GM03348 (cell line): Measurements from ENCODE around the gene NBPF11.
"Not testable (repeated sequence)": the region's sequence is repeated elsewhere in the genome, so short reads cannot be mapped to it uniquely, and the experiment has no call there.

ENCODE experiments used
- DNase-seq: peaks from one replicate; pipeline ENCODE4 v3.0.0; 2012; ENCODE audit warnings: low spot score

NBPF11 gene, protein sequence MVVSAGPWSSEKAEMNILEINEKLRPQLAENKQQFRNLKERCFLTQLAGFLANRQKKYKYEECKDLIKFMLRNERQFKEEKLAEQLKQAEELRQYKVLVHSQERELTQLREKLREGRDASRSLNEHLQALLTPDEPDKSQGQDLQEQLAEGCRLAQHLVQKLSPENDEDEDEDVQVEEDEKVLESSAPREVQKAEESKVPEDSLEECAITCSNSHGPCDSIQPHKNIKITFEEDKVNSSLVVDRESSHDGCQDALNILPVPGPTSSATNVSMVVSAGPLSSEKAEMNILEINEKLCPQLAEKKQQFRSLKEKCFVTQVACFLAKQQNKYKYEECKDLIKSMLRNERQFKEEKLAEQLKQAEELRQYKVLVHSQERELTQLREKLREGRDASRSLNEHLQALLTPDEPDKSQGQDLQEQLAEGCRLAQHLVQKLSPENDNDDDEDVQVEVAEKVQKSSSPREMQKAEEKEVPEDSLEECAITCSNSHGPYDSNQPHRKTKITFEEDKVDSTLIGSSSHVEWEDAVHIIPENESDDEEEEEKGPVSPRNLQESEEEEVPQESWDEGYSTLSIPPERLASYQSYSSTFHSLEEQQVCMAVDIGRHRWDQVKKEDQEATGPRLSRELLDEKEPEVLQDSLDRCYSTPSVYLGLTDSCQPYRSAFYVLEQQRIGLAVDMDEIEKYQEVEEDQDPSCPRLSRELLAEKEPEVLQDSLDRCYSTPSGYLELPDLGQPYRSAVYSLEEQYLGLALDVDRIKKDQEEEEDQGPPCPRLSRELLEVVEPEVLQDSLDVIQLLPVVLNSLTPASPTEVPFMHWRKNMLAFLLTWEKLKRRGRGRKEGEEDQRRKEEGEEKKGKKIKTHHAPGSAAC

DNA sequence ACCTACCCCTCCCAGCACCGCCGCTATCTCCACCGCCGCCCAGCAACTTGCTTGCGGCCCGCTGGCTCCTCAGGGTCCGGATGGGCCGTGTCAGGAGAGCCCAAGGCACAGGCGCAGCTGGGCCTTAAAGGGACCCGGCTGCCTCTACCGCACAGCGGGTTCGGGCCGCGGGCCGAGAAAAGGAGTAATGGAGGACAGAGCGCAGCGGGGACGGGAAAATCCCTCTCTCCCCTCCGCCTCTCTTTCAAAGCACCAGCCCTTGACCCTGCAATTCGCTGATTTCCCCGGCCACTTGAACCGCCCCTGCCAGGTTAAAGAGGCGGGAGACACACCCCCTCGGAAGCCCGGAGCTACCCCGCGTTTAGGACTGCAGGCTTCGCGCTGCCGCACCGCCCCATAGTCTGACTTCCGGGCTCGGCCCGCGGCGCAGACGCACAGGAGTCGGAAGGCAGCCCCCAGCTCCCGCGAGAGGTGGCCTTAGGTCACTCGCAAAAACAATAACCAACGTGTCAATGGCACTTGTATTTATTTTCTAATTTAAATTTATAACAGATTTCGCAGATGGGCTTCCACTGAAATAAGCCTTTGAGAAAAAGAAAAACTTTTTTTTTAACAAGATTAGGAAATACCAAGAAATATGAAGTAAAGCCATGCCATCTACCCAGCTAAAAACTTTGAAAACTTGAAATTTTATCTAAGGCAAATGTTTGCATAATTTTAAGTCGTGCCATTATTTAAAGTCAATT lies at the start of gene NBPF11:
TSS of gene NBPF11 (minus strand) at position 371 of the 746 bp plus-strand sequence. CDS start 25,278 bp downstream, outside the sequence.
- DNase-seq: not testable (repeated sequence)

DNA sequence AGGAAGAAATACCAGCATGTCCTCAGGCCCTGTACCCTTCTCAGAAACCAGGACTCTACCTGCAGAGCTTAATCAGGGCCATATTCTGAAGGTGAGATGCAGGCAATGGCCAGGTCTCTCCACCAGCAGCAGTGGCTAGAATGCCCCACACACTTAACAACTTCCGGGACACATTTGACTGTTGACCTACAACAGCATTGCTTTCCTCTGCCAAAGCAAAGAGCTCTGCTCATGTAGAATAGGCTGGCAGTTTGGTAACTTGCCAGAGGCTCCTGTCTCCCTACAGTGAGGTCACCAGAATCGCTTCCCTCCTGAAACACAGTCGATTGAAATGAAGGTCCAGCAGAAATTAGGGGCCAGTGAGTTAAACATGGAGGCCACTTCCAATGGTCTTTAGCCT lies 45.3 kb upstream of the NBPF11 start:
- not testable (repeated sequence) for DNase-seq

DNA sequence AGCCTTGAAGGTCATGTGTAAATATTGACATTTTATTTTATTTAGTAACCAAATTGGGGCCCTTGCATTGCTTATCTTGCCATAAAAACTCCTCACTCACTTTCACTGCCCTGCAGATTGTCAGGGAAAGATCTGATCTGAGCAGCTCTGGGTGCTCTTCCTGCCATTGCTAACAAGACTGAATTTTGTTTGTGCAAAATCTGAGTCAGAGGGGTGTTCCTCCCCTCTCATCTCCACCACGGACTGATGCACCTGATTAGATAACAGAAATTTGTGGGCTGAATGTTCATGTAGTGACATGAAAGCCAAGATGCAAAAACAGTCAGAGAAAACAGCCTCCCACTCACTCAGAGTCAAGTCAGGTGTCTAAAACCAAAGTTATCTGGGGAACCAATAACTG lies 44.9 kb upstream of the NBPF11 start:
- not testable (repeated sequence) for DNase-seq

DNA sequence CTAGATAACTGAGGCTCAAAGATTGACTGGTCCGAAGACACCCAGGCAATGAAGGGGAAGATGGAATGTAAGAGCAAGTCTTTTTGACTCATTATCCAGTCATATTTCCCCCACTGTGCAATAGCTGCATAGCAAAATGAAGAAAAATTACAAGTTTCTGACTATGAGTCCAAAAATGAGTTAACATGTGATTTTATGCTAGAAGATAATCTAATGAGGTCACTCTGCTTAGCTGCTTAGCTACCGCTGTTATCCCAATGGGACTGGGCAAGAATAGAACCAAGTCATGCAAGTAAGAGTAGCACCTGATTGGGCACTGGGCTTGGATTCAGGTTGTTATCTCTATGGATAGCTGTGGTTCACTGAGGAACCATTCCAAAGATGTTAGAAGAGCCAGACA lies 43.0 kb upstream of the NBPF11 start:
- not testable (repeated sequence) for DNase-seq

DNA sequence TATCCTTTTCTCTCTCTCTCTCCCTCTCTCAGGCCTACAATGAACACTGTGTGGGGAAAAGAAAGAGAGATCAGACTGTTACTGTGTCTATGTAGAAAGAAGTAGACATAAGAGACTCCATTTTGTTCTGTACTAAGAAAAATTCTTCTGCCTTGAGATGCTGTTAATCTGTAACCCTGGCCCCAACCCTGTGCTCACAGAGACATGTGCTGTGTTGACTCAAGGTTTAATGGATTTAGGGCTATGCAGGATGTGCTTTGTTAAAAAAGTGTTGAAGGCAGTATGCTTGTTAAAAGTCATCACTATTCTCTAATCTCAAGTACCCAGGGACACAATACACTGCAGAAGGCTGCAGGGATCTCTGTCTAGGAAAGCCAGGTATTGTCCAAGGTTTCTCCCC lies 36.7 kb upstream of the NBPF11 start:
- DNase-seq: not testable (repeated sequence)

DNA sequence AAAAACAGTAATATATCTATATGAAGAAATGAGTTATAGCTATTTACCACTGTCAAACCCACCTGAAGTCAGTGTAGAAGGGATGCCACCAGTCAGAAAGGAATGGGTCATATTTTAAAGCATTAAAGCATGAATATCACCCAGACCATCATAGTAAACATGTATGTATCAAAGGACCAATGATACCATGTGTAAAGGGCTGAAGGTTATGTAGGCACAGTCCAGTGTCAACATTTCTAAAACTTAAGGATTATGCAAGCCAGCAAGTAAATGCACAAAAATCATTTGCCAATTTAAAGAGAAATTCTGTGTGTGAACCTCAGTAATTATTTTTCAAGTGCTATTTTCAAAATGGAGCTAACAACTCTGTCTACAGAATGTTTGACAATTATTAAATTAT lies 26.6 kb upstream of the NBPF11 start:
- not testable (repeated sequence) for DNase-seq

DNA sequence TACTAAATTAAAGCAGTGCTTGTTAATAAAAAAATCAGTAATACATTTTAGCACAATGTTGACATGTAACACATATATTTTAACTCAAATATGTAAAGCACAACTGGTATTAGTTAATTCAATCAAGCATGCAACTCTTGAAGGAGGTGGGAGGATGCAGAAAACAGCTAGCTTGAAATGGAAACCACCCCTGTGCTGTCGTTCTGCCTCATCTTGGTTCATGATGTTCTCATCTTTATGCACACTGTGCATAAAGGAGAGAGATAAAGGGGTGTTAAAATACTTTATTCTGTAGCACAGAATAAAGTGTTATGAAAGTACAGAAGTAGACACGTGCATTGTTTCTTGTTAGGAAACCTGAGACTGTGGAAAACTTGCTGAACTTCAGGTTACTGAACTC lies 23.3 kb upstream of the NBPF11 start:
- DNase-seq: not testable (repeated sequence)

DNA sequence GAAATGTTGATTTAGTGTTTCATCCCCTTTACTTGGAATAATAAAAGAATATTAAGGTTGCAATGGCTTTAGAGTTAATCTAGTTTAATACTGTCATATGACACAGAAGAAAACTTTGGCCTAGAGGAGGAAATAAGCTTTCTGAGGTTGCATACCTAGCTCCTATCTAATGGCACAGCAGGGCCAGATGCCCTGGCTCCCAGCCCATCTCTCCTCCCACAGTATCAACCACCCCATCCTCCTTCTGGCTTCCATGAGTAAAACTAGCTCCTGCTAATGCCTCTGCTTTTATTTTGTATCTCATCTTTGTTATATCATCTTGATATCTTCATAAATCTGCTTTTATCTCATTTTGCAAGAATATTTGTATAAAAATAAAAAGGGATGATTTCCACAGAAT lies 19.9 kb upstream of the NBPF11 start:
- not testable (repeated sequence) for DNase-seq

DNA sequence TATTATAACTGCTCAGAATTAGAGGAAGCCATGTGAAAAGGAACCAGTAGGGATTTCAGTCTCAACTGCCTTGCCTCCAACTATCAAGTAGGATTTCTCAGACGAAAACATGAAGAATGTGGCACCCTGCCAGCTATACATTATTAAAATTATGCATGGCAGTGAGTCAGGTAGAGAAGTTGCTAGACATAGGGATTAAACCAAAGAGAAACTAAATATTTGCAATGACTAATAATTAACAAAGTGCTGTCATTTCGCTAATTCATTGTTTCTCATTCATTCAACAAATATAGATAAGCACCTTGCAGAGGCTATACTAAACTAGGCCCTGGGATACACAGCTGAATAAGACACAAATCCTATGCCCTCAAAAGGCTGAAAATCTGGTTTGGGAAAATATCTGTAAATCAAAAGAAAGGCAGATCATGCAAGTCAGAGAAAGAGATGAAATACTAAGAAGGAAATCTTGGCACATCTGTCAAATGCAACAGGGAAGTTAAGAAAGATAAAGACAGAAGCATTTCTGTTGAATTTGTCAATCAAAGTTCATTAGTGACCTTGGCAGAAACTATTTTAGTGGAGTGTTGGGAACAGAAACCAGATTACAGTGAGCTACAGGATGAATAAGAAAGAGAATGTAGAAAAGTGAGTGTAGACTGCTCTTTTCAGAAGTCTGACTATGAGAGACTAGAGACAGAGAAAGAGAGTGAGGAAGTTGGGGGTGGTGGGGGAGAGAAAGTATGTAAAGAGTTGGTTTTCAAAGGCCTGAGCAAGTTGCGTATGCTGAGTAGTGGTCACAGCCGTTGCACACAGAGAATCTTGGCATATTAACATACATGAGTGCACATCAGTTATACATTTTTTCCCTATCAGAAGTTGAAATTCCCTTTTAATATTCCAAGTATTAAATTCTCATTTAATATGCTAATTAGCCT lies 14.7 kb upstream of the NBPF11 start:
- no peak for DNase-seq

DNA sequence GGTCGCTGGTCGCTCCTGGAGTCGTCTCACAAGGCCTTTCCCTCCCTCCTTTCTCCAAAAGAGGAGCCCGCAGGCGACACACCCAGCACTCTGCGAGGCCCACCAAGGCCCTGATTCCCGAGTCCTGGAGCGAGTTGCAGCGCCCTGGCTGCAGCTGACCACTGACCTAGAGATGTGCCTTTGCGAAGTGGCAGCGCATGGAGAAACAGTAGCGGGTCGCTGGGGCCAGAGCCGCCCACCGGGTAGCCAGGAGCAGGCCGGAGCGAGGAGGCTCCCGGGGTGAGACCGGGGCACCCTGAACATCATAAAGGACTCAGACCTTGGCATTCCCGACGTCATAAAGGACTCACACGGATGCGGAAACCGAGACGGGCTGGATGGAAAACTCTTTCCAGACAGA lies 10.3 kb upstream of the NBPF11 start:
- peak; percentile 1 for DNase-seq

DNA sequence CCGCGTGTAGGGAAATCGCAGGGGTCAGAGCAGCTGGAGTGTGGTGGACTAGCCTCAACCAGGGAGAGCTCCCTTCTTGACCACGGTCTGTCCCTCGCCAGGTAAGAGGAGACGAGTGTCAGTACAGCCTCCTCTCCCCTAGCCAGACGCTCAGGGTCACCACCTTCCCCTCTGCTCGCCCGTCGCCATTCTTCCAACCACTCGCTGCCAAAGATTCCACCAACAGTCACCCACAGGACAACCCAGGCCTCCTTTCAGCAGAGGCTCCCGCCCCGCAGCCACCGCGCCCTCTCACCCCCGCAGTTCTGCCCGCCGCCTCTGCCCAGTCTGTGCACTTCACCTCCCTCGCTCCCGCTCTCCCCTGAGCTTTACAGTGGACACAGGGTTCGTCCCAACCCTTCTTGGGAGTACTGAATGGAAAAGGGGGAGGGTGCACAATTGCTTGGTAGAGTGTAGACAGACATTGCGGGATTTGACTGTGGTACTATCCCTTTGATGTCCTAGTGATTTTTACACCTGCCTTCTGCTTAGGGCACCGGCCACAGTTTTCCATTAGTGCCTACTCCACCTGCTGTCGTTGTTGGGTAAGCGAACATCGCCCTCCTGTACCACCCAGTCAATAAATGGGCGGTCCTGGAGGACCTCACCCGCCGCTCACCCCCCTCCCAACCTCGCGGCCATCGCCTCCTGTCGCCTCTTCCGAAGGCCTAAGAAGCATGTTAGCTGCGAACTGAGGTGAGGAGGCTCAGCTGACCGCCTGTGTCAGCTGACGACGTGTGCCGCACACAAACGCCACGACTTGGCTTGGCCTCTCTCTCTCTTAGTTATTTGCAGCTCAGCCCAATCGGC lies 9.2 kb upstream of the NBPF11 start:
- DNase-seq: peak; percentile 1

DNA sequence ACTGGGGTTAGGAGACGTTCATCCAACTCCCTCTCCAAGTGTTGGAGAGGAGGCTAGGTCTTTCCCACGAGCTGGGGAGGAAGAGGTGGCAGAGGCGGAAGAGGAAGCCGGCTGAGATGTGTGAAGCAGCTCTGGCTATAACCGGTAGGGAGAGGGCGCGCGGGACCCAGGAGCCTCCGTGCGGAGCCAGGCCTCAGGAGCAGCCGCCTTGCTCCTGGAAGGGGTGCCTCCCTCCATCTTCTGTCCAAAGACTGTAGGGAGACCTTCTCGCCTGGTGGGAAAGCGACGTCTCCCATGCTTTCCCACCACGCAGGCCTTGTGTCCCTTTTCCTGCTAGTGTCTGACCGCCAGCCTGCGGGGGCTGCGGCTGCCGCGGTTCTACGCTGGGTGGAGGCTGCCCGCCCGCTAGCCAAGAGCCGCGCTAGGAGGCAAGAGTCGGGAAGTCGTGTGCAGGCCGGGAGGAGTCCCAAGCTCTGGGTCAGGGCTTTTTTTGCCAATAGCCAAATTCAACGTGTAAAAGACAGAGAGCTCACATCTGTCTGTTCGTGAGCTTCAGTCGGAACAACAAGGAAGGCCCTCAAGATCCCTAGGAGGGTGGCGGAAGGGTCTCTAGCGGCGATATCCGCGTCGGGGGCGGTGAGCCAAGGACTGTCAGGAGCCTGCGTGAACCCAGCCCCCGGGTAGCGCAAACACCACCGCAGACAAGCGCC lies 8.4 kb upstream of the NBPF11 start:
- peak; percentile 1 for DNase-seq

DNA sequence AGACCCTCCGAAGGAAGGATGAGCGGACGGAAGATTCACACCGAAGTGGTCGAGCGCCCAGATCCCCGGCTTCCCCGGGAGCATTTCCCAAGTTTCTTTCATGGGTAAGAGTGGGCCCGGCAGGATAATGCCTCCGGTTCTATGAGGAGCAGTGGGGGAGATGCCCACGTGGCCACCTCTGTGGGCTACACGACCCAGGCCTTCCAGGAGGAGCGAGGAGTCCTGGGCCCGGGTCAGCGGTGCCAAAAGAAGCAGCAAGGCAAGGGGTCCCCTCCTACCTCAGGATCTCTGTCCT lies 7.9 kb upstream of the NBPF11 start:
- peak; percentile 1 for DNase-seq

DNA sequence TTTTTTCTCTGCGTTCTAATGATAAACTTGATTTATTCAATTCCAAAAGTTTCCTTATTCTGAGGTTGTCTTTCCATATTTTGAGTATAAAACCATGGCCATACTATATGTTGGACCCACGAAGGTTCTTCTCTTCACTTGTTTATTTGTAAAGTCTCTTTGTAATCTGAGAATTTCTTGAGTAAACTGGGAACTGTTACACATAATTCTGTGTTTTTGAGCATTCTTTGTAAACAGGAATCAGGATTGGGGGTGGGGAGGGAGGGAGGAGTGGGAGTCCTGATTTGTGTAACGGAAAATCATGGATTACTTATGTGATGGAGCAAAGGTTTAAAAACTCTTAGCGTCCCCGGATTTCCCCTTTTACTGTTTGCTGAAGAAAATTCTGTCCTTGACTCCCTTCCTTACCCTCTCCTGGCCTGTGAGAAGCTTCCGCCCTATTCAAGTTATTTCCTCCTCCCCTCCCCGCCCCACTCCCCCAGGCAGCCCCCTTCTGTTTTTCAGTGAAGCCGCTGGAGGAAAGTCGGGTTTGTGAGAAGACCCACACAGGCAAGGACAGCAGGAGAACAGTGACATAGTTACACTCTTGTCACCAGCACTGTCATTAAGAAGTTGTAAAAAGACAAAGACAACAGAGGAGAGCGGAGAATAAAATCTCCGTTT lies 6.4 kb upstream of the NBPF11 start:
- DNase-seq: no peak

DNA sequence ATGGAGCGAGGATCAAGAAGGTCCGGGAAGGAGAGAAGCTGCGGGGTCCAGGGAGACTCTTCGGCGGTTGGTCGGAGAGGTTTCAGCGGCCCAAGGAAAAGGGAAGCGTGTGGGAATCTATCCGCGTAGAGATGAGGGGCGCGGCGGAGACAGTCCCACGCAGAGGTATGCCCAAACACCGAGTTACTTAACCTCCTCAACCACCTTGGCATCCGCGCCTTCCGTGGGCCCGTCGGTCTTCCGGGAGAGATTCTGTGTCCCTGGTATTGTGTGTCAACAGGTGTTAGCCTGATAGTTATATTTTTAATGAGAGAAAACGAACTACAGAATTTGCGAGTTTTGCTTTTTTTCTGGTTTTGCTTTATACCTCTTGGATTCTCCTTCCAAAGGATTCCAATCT lies 5.7 kb upstream of the NBPF11 start:
- DNase-seq: not testable (repeated sequence)

DNA sequence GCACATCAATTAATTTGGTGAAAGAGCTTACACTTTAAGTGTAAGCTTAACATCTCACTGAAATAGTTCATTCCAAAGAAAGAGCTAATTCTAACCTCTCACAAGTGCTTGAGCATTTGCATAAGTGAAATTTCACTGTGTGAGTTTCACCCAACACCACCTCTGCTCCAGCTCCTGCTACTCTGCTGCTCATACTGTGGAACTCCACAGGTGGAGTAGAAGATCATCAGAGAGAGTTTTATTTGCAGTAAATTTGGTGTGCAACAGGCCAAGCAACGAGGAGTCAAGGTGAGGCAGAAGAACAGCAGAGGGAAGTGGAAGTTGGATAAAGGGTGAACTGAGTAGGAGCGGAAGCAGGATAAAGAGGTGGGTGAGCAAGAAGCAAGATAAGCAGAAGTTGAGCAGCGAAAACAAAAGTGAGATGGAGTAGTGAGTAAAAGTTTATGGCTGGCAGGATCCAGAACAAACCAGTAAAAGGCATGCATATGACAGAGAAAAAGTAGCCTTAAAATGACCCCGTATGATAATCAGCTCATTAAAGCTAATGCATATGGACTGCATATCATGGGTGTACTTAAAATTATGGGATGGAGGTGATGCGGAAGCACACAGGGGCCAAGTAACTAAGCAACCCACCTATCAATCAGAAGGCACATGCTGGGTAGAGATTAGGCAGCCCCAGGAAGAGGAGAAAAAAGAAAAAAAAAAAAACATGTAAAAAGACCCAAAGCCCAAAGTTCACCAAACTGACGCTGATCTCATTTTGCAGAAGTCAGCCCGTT lies 3.6 kb upstream of the NBPF11 start:
- DNase-seq: not testable (repeated sequence)

DNA sequence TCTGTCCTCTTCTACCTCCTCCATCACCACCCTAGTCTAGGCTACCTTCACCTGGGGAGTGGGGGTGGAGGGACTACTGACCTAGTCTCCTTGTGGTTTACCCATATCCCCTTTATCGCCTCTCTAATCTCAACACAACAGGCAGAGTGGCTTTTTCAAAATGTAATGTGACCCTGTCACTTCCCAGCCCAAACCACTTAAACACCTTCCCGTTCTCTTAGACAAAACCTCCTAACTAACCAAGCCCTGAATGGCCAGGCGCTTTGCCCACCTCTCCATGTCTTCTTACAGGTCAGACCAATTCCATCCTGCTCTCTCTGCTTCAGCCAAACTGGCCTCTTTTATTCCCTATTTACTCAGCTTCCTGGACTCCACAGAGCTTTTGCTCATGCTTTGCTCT lies 714 bp upstream of the NBPF11 start:
- not testable (repeated sequence) for DNase-seq

DNA sequence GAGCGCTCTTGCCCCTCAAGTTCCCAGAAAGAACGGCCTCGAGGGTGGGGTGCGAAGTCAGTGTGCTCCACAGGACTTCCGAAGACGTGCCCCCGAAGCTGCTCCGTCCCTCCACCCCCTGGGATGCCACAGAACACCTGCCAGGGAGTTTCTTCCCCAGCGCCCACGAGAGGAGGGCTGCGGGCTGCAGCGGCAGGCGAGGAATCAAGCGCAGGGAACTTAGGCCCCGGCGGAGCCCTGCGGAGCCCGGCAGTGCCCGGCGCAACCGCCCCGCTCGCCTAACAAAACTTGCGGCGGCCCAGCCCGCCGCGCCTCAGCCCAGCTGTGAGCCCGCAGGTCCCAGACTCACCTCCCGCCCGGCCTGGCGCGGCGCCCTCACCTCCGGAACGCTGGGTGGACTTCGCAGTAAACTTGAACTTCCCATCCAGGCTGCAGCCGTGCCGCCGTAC lies 686 bp downstream of the NBPF11 start:
- peak; percentile 27 for DNase-seq
